Activated CD4-positive, alpha-beta T cell treated with anti-CD3 and anti-CD28 coated beads, Interleukin-2, amount 50 U/mL, for 16 hours (primary cell): ENCODE data around the gene PEX1.
"Not testable (repeated sequence)": the region's sequence is repeated elsewhere in the genome, so short reads cannot be mapped to it uniquely, and the experiment has no call there.

Source experiments
- DNase-seq: peaks from one replicate; pipeline ENCODE4 v3.0.0-alpha.2; 2020

The PEX1 gene

GRCh38 chr7:92528188-92528957 lies at the start of gene PEX1, which contains the start of gene RBM48:
TSS of gene PEX1 (minus strand) at chr7:92528520. CDS start at chr7:92528435, 85 bp downstream.
TSS of gene RBM48 (plus strand) at chr7:92528795. CDS start at chr7:92528814, 19 bp downstream.
- DNase-seq: peak; percentile 98

- DNase-seq: no peak
Measured at GRCh38 chr7:92576296-92576695, 48.0 kb upstream of the PEX1 start.

- no peak for DNase-seq
Measured at GRCh38 chr7:92569137-92569536, 40.8 kb upstream of the PEX1 start.

DNA sequence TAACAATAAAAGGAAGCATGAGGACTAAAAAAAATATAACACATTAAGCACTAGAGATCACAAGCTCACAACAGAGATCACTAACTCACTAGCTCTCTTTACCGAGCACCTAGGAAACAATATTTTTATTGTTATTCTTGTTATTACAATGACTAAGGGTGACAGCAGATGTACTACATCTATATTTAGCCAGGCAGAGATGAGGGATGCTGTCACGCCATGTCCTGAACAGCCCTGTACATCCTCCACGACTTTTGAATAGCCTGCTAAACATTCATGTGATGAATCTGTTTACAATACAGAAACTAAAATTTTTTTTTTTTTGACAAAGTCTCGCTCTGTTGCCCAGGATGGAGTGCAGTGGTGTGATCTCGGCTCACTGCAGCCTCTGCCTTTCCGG lies 39.1 kb upstream of the PEX1 start:
- no peak for DNase-seq

DNA sequence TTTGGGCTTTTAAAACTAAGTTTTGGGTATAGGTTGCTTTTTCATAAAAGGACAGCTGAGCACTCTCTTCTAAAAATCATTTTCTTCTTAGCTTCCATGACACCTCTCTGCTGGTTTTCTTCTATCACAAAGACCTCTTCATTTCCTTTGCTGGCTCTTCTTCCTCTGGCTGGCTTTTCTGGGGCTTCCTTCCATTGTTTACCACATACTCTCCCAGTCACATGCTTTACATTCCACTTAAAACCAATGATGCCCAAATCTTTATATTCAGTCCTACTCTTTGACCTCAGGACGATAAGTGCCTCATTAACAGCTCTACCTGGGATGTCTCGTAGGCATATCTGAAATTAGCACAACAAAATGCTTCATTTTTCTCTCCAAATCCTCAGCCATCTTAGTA lies 35.0 kb upstream of the PEX1 start:
- DNase-seq: no peak

- DNase-seq: no peak
Measured at GRCh38 chr7:92560602-92561001, 32.3 kb upstream of the PEX1 start.

DNA sequence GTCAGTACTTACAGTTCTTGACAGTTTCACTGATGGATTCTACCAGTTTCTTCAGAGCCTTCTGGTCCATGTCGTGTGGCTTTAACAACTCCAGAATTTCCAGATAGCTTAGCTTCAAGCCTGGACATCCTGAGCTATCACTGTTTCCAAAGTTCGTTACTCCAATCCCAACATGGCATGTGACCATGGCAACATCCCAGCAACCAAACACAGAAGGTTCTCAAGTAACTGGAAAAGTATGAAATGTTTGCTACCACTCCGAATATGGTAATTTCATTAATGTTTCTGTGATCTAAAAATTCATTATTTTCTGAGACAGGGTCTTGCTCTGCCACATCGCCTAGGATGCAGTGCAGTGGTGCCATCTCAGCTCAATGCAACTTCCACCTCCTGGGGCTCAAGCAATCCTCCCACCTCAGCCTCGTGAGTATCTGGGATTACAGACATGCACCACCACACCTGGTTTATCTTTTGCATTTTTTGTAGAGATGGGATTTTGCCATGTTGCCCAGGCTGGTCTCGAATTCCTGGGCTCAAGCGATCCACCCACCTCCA lies 29.6 kb upstream of the PEX1 start:
- no peak for DNase-seq

DNA sequence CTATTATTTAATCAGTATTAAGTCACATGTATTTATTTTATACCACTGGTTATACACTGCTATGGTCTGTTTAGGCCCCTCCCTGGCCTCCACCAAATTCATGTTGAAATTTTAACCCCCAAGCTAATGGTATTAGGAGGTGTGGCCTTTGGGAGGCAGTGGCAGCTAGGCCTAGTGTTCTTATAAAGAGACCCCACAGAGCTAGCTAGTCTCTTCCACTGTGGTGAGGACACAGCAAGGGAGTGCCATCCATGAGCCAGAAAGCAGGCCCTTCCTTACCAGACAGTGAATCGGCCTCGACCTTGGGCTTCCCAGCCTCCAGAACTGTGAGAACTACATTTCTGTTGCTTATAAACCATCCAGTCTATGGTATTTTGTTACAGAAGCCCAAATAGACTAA lies 28.9 kb upstream of the PEX1 start:
- no peak for DNase-seq

DNA sequence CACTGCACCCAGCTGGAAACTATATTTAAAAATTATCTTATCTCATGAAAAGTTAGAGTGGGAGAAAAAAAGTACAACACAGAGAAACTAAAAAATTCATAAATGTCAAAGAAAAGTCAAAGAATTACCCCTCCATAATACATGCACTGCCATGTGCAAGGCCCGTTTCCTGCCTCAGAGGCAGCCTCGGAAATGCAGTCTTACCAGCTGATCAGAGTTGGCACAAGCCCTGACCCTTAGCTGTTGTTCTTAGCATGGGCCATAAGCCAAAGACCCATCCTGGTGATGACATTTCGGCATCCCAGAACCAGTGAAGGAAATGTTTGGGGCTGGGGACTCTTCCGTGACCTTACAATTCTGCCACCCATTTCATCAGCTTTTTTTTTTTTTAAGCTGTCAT lies 21.9 kb upstream of the PEX1 start:
- DNase-seq: no peak

- DNase-seq: no peak
Measured at GRCh38 chr7:92547579-92547978, 19.3 kb upstream of the PEX1 start.

DNA sequence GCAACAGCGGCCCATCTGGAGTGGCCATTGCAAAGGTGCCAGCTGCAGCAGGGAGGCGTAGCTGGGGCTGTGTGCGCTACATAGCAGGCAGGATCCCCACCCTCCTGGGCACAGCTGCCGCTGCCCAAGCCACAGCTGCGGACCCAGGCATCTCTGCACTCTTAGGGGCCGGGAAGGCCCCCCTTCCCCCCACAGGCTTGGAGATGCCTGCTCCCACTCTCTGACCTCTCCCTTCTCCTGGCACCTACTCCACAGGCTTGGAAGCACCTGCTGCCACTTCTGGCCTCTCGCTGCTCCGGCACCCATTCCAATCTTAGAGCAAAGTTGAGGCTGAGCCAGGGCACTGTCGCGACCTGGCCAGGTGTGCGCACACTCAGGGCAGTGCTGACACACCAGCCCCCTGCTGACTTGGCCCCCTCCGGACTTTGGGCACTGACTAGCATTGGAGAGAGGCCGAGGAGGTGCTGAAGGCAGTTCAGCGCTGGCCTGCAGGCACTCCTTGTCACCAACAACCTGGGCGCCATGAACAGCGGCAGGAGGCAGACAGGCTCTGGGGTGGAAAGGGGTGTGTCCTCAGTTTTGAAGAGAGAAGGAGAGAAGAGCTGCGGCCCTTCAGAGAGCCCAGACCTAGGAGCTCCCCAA lies 18.7 kb upstream of the PEX1 start:
- DNase-seq: no peak

DNA sequence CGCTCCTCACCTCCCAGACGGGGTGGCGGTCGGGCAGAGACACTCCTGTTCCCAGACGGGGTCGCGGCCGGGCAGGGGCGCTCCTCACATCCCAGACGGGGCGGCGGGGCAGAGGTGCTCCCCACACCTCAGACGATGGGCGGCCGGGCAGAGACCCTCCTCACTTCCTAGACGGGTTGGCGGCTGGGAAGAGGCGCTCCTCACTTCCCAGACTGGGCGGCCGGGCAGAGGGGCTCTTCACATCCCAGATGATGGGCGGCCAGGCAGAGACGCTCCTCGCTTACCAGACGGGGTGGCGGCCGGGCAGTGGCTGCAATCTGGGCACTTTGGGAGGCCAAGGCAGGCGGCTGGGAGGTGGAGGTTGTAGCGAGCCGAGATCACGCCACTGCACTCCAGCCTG lies 16.8 kb upstream of the PEX1 start:
- not testable (repeated sequence) for DNase-seq

DNA sequence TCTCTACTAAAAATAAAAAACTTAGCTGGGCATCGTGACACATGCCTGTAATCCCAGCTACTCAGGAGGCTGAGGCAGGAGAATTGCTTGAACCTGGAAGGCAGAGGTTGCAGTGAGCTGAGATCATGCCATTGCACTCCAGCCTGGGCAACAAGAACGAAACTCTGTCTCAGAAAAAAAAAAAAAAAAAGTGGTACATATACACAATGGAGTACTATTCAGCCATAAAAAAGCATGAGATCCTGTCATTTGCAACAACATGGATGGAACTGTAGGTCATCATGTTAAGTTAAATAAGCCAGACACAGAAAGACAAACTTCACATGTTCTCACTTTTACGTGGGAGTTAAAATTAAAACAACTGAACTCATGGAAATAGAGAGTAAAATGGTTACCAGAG lies 15.2 kb upstream of the PEX1 start:
- DNase-seq: not testable (repeated sequence)

- no peak for DNase-seq
Measured at GRCh38 chr7:92534572-92534971, 6.3 kb upstream of the PEX1 start.

DNA sequence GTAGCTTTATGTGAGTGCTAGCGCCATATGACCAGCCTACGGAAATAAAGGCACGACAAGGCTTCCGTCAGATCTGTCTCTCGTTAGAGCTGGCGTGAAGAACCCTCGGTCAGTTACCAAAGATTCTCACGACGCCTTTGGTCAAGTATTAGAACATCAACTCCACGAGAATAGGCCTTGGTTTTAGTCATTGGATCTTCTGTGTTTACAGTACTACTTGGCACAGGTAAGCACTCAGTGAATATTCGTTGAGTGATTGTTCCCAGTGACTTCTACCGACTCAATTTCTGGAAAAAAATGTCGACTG lies 591 bp upstream of the PEX1 start:
- DNase-seq: no peak

DNA sequence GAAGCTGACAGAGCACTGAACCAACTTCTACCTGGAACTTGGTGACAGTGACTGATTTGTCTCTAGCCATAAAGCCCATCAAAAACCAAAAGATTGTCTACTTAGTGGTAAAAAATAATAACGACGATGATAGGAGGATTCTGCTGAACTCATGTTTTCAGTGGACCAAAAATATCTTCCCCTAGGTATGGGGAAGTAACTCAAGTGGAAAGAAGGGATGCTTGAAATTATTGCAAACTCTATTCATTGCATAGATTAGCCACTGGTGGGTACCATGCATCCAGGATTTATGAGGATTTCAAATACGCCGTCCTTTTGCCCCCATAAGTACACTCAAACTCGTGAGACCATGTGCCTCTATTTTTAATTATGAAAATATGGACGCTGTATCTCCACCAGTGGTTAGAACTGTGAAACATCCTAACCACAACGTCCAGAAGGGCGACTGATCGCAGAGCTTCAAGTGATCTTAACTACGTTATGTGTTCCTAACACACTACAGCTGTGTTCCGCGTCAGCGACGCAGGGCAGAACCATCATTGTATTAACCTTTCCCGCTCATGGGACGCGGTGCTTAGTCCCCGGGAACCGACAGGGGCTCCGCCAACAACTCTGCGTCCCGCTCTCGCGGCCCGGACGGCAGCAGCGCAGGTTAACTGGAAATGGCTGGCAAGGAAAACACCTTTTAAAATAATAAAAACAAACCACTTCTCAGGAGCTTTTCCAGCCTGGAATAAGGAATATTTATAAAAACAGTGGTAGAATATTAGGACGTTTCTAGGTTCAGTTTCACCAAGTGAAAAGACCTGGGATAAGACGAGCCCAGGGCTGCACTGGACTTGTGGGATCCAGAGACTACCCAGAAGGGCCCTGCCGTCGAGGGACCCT lies 776 bp downstream of the PEX1 start:
- peak; percentile 58 for DNase-seq

GRCh38 chr7:92523110-92523509 lies 5.2 kb downstream of the PEX1 start:
- no peak for DNase-seq

- DNase-seq: no peak
Measured at GRCh38 chr7:92520024-92520423, 8.3 kb downstream of the PEX1 start.

GRCh38 chr7:92517631-92518030 lies 10.7 kb downstream of the PEX1 start:
- DNase-seq: no peak

DNA sequence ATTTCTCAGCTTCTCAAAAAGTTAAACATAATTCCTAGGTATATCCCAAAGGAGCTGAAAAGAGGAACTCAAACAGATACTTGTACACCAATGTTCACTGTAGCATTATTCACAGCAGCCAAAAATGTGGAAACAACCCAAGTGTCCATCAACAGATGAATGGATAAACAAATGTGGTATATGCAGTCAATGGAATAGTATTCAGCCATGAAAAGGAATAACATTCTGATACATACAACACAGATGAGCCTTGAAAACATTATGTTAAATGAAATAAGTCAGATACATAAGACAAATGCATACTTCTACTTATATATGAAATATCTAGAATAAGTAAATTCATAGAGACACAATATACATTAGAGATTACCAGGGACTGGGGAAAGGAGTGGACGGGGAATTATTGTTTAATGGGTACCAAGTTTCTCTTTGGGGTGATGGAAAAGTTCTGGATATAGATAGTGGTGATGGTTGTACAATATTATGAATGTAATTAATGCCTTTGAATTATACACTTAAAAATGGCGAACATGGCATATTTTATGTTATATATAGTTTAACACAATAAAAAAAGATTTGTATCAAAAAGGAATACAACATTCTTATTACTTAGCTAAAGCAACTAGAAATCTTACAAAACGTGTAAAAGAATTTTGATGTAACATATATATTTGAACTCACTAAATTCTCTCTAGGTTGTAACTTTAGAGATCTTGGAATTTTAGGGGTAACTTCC lies 15.0 kb downstream of the PEX1 start:
- no peak for DNase-seq

GRCh38 chr7:92508946-92509345 lies 19.4 kb downstream of the PEX1 start:
- no peak for DNase-seq

GRCh38 chr7:92506363-92506762 lies 22.0 kb downstream of the PEX1 start:
- no peak for DNase-seq

GRCh38 chr7:92504563-92504962 lies 23.8 kb downstream of the PEX1 start:
- DNase-seq: no peak
